ENCODE measurements around the gene KRTAP10-4.
"Not testable (repeated sequence)": the region's sequence is repeated elsewhere in the genome, so short reads cannot be mapped to it uniquely, and the experiment has no call there.

Gene KRTAP10-4

GRCh38 chr21:44533891-44534627, 39.5 kb upstream of the KRTAP10-4 start:
- in situ Hi-C loops (cut with HindIII; ENCODE audit: low sequenced_read_pairs) = no loop called here

DNA sequence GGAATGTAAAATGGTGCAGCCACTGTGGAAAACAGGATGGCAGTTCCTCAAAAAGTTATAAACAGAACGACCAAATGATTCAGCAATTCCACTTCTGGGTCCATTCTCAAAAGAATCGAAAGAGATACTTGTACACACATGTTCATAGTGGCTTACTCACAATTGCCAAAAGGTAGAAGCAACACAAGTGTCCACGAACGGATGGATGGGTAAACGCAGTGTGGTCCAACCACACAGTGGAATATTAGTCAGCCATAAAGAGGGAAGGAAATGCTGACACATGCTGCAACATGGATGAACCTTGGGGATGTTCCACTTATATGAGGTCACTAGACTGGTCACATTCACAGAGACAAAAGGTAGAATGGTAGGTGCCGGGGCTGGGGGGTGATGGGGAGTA, 38.8 kb upstream of the KRTAP10-4 start:
- in situ Hi-C loops (cut with HindIII; ENCODE audit: low sequenced_read_pairs) = no loop called here

DNA sequence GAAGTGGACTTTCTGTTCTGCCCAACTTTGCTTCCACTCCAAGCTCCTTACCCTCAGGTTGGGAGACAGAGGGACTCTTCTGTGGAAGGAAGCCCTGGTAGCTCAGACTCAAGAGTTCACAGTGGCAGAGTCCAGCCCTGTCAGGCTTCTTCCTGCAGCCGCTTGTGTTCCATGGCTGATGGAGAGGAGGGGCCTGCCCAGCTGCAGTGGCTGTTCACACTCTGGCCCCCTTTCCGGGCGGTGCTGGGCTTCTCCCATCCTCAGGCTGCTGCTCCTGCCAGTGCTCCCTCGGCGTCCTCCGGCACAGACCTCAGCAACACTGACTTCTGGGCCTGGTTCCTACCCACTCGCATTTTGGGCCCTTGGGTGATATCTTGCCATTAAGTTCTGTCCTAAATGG, 37.6 kb upstream of the KRTAP10-4 start:
- in situ Hi-C loops (cut with HindIII; ENCODE audit: low sequenced_read_pairs) = no loop called here

DNA sequence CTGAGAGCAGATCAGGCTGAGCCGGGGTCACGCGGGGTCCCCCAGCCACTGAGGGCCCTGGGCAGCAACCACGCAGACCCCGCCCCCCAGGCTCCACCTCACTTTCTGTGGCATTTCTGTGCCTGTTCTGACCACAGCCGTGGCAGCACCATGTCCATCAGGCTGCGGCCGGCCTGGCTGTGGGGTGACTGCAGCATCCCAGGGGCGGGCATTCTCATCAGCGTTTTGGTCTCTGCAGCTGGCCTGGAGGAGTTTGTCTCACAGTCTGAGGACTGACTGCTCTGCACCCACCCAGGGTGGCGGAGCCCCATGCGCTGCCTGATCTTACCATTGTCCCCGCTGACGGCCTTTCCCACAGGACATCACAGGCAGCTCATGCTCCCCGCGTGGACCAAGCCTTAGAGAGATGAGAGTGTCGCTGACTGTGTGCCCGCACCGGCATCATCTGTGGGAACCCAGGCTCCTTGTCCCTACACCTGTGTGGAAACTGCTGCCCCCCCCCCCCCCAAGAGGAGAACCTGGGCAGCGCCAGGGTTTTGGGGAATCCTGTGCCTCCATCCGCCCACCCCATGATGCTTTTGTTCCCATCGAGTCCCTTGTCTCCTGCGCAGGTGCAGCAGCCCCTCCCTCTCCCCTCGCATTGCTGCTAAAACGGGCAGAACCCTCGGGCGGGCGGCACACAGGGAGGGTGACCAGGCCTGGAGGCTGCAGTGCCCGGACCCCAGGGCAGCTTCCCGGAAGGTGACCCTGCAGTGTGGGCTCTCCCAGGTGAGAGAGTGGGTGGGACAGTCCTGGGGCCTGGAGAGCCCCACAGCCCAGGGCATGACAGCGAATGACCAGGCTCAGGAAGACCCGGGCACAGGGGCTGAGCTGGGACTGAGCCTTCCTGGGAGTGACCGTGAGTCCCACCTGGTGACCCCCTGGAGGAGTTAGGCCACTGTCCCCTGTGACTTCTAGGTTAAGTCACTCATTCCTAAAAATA, 35.3 kb upstream of the KRTAP10-4 start:
- in situ Hi-C loops (cut with HindIII; ENCODE audit: low sequenced_read_pairs) = no loop called here

GRCh38 chr21:44539046-44539445, 34.5 kb upstream of the KRTAP10-4 start:
- in situ Hi-C loops (cut with HindIII; ENCODE audit: low sequenced_read_pairs) = no loop called here

DNA sequence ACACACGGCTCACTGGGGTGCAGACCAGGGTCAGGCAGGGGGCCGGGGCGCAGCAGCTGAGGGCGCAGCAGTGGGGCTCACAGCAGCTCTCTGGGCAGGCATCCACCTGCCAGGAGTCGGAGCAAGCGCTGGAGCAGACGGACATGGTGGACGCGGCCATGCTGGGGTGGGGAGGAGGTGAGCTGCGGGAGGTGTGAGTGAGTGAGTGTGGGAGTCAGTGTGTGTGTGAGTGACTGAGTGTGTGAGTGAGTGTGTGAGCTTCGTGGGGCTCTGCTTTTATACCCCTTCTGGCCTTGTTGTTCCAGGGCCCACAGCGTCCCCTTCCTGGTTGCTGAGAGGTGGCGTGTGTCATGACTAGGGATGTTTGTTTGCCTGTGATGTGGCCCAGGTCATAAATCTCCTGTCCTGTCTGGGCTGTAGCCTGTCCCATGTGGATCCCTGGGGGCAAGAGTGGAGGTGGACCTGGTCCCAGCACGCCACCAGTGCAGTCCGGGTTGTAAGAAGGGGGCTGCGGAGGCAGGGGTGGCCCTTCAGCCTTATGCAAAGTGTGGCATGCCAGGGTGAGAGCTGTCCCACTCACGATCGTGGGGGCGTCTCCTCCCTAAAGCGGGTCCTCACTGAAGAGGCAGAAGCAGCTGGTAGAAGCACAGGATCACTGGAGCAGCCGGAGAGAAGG, 33.4 kb upstream of the KRTAP10-4 start, which contains the start of gene KRTAP10-1:
TSS of gene KRTAP10-1 (minus strand) at position 205 of the 676 bp plus-strand sequence. CDS start at position 160, 45 bp downstream.
- in situ Hi-C loops (cut with HindIII; ENCODE audit: low sequenced_read_pairs) = no loop called here

- in situ Hi-C loops (cut with HindIII; ENCODE audit: low sequenced_read_pairs) = no loop called here
These were observed 32.7 kb upstream of the KRTAP10-4 start for GRCh38 chr21:44540741-44541288.

DNA sequence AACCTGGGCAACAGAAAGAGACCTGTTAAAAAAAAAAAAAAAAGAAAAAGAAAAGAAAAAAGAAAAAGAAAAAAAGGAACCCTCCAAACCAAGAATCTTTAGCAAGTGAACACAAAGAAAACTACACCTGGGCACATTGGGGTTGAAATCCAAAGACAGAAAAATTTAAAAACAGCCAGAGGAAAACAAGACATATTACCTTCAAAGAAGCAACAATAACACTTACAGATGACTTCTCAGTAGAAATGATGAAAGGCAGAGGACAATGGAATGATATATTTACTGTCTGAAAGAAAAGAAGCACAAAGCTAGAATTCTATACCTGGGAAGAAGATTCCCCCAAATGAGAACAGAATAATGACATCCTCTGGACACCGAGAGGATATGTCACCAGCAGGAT, 30.8 kb upstream of the KRTAP10-4 start:
- in situ Hi-C loops (cut with HindIII; ENCODE audit: low sequenced_read_pairs) = no loop called here

- in situ Hi-C loops (cut with HindIII; ENCODE audit: low sequenced_read_pairs) = no loop called here
These were observed 29.0 kb upstream of the KRTAP10-4 start for GRCh38 chr21:44544566-44544965.

GRCh38 chr21:44547656-44548331, 25.7 kb upstream of the KRTAP10-4 start:
- in situ Hi-C loops (cut with HindIII; ENCODE audit: low sequenced_read_pairs) = no loop called here

- in situ Hi-C loops (cut with HindIII; ENCODE audit: low sequenced_read_pairs) = no loop called here
These were observed 25.1 kb upstream of the KRTAP10-4 start for GRCh38 chr21:44548381-44548780.

DNA sequence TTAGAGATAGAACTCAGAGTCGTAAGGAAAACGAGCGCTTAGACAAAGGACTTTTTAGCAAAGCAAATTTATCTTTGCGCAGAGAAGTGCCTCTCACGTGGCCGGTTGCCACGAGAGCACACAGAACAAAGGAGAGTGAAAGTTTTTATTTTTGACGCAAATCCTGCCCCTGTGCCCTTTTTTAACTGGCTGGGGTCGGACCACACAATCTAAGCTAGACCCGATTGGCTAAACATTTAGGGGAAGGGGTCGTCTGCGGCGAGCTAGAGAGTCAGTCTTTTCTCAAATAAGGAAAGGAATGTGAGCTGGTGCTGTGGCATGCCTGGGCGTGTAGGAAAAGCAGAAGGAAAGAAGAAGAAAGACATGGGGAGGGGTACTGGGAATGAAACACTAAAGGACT, 24.6 kb upstream of the KRTAP10-4 start:
- in situ Hi-C loops (cut with HindIII; ENCODE audit: low sequenced_read_pairs) = no loop called here

GRCh38 chr21:44549525-44550211, 23.9 kb upstream of the KRTAP10-4 start:
- in situ Hi-C loops (cut with HindIII; ENCODE audit: low sequenced_read_pairs) = no loop called here

DNA sequence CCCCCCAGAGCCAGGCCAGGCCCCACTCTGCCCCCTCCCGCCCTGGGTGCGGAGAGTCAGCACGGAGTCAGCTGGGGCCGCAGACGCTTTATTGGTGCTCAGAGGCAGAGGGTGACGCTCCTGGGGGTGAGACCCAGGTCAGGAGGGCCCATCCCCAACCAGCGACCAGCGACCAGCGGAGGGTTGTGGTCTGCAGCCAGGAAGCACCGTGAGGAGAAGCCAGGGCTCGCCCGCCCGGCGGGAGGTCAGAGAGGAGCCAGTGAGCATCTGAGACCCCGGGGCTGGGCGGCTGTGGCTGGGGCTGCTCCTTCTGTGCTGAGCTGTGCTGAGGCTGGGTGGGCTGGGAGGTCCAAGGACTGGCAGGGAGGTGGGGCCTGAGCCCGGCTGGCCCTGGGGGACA, 23.2 kb upstream of the KRTAP10-4 start:
- in situ Hi-C loops (cut with HindIII; ENCODE audit: low sequenced_read_pairs) = not testable (repeated sequence)

- in situ Hi-C loops (cut with HindIII; ENCODE audit: low sequenced_read_pairs) = no loop called here
These were observed 22.7 kb upstream of the KRTAP10-4 start for GRCh38 chr21:44550807-44551206.

GRCh38 chr21:44551340-44551961, 22.1 kb upstream of the KRTAP10-4 start, which contains the start of gene KRTAP10-2:
KRTAP10-2 (minus strand) TSS chr21:44551505; CDS start chr21:44551458, 47 bp downstream.
- in situ Hi-C loops (cut with HindIII; ENCODE audit: low sequenced_read_pairs) = no loop called here

GRCh38 chr21:44552136-44552535, 21.4 kb upstream of the KRTAP10-4 start:
- in situ Hi-C loops (cut with HindIII; ENCODE audit: low sequenced_read_pairs) = no loop called here

- in situ Hi-C loops (cut with HindIII; ENCODE audit: low sequenced_read_pairs) = no loop called here
These were observed 20.8 kb upstream of the KRTAP10-4 start for GRCh38 chr21:44552681-44553080.

DNA sequence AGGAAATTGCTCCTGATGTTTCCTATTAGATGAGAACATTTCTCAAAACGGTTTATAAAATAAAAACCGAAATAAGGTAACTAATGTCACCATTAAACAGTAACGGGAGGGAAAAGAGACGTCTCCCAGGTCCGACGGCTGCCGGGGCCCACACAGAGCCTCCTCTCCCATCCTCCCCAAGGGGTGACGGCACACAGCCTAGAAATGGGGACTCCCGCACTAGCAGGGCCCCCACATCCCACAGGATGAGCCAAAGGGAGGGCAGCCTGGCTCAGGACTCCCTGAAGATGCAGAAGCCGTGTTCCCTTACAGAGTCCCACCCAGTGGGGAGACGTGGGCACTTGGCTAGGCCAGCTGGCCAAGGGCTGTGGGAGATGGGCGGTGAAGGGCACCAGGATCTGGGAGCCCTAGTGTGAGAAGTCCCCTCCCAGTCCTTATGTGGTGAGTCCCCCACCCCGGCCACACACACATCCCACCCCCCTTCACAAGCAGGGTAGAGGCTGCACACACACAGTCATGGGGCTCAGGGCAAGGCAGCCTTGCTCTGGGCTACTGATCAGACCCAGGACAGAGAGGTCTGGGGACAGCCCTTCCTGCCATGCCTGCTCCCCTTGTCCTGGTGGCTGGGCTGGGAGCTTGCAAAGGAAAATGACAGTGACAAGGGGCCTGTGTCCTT, 18.2 kb upstream of the KRTAP10-4 start:
- in situ Hi-C loops (cut with HindIII; ENCODE audit: low sequenced_read_pairs) = no loop called here
